Stimulated activated CD8-positive, alpha-beta memory T cell treated with anti-CD3 and anti-CD28 coated beads, Interleukin-7, amount 100 ng/mL, for 4 hours (primary cell): ENCODE data around the gene CEP41.

ENCODE experiments used
- DNase-seq, 2 donors: peaks; one replicate each; pipeline ENCODE4 v3.0.0-alpha.2; 2020; ENCODE audit warnings: low read depth in 2 of 2

The CEP41 gene

DNA sequence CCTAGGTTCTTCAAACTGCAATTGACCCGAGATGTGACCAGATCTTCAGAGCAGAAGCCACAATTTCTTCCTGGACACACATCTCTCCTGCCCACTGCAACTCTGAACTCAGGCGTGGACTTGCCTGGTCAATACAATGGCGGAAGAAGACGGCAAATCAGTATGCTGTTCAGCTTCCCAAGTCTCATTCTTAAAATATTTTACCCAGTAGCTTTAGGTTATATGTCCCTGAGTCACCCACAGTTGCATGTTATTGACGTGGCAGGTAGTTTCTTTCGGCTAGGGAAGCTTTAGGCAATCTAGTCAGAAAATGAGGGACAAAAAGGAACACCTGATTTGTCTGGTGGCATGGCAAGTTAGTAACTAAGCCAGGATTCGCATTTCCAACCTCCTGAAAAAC is 22.5 kb downstream of the CEP41 start:
- DNase-seq: no peak

- DNase-seq: no peak
Measured at GRCh38 chr7:130417213-130417612, 23.6 kb downstream of the CEP41 start.

DNA sequence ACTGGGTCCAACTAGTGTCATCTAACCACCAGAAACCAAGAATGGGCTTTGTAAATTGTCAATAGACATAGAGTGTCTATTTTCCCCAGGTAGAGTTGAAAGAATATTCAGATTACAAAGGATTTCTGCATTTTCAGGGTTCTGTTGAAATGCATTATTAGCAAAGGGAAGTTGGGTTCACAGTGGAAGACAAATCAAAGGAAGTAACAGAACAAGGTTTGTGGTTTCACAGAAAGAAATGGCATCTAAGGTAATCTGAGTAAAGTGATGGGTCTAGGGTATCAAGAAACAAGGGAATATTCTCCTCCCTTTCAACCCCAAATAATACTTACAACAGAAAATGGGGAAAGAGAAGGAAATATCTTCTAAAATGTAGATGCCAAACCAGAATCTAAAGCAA is 25.8 kb downstream of the CEP41 start:
- no peak for DNase-seq

- no peak for DNase-seq
Measured at GRCh38 chr7:130413201-130413600, 27.6 kb downstream of the CEP41 start.

DNA sequence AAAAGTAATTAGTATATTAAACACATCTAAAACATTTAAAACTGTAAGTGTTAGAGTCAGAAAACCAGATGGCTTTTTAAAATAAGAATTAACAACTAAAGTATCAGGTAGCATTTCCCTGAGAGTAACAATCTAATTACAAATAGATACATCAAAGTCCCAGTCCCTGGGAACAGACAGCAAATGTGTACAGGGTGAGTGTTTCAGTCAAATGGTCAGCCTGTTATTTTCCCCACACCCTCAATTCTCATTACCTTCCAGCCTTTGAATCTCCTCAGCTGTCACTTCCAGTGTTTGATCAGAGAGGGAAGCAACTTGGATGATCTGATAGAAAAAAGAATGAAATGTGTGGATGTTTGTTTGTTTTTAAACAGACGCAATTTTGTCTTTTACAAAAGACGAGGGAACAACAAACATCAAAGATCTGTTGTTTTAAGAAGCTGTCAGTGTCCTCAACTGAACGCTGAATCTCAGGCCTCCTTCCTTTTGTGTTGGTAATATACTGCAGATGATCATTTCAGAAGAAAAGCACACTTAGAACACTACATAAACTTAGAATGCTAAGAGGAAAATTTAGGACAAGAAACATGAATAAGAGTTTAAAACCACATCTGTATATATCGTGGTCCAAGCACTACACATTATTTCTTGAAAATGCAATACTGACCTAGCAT is 29.8 kb downstream of the CEP41 start:
- DNase-seq: no peak

- DNase-seq: no peak
Measured at GRCh38 chr7:130409712-130410072, 31.1 kb downstream of the CEP41 start.

- DNase-seq: no peak
Measured at GRCh38 chr7:130409067-130409711, 31.6 kb downstream of the CEP41 start.

GRCh38 chr7:130405003-130405402 is 35.8 kb downstream of the CEP41 start:
- no peak for DNase-seq

- no peak for DNase-seq
Measured at GRCh38 chr7:130401578-130401977, 39.2 kb downstream of the CEP41 start.

- no peak for DNase-seq
Measured at GRCh38 chr7:130401101-130401500, 39.7 kb downstream of the CEP41 start.

- no peak for DNase-seq
Measured at GRCh38 chr7:130400120-130400572, 40.7 kb downstream of the CEP41 start.

DNA sequence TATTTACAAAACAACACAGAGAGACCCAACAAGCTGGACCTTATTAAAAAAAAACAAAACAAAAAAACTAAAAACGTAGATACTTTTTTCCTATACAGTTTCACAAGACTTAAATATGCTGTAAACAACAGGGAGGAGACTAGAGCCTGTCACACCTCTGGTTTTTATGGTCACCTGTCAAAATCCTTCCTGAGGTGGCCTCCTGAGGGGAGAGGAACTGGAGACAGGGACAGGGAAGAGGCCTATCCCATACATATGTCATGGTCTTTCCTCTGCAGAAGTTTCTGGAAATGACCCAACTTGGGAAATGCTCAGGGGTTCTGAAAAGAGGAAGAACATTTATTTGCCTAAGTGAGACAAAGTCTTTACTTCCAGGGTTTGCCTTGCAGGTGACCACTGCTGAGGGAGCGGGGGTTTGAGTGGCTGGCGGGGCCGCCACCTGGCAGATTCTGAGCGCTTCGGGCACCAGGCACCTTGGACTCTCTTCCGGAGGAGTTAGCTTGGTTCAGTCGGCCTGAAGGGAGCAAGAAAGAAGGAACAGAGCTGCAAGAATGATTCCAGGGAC is 42.2 kb downstream of the CEP41 start:
- DNase-seq: no peak

DNA sequence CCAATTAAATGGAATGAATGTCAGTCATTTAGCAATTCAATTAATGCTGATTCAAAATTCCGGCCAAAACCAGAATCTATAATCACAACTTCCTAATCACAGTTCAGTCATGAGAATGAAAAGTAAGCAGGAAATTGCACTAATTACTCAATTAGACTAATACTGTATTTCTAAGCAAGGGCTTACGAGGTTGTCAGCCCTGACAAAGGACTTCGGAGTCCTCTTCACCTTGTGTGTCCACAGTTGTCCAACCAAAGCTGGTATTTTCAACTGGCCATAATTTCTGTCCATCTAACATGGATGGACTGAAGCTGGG is 43.1 kb downstream of the CEP41 start:
- no peak for DNase-seq

- no peak for DNase-seq
Measured at GRCh38 chr7:130397051-130397757, 43.6 kb downstream of the CEP41 start.

- no peak for DNase-seq
Measured at GRCh38 chr7:130396109-130396508, 44.7 kb downstream of the CEP41 start.

DNA sequence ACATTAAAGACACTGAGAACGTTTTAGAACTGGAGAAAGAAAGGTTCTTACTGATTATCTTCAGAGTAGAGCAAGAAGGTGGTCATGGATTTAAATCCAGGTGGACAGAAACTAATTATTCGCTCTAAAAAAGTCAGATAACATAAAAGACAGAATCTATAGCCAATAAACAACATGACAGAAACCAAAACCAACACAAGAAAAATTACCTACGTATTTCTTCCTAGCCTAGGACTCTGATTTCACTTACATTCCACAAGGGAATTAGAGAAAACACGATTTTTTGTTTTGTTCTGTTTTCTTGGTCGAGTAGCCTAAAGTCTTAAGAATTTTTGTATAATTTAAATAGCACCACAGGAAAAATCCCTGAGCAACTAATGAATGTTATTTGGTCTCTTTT is 45.4 kb downstream of the CEP41 start:
- DNase-seq: no peak

DNA sequence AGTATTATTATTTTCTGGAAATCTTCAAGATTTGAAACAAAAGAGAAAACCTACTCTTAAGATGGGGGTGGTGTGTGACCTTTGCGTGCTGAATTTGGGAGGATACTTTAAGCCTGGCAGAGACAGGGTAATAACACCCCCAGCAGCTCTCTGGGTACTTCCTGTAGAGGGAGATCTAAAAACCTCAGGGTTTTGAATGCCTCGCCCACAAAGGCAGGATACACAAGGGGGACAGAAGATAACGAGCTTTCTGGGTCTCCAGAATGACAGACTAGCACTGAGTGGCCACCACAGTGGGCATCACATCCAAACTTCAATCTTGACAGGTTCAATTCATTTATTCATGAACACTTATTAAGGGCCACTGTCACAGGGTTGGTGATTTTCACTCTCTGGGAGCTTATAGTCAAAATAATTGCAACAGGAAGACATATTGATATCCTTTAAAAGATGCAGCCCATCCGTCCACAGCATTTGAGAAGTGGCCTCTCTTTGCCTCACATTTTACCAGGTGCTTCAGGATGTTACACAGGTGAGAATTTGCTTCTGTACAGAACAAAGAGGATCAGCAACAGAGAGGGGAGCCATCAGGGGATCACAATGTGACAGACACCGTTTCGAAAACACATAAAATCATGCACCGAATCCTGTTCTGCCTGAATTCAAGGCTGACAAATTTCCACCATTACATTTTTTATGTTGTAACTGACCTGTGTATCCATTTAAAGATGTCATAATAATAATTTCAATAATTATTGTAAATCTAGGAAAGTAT is 46.2 kb downstream of the CEP41 start:
- peak; percentile 5 to 7 for DNase-seq

DNA sequence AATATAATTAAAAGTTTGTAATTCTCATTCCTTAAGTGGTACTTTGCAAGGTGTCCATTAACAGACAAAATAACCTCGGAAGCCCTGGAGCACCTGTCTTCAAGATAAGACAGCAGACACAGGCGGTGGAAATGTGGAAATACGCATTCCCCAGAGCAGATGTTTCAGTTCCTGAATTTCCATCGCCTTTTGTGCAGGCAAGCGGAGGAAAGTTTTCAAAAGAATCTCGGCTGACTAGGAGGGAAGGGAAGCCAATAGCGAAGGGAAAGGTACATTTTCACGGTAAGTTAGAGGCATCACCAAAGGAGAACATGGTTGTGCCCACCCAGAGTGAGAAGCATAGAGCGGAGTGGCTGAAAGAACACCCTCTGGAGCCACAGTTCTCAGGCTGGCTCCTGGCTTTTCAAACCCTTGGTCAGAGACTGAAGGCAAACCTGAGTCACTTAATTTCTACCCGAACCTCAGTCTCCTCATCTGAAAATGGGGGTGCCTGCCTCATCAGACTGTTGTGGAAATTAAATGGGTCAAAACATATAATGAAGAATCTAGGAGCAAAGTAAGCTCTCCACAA is 46.9 kb downstream of the CEP41 start:
- no peak for DNase-seq

GRCh38 chr7:130393101-130393561 is 47.7 kb downstream of the CEP41 start:
- no peak for DNase-seq

DNA sequence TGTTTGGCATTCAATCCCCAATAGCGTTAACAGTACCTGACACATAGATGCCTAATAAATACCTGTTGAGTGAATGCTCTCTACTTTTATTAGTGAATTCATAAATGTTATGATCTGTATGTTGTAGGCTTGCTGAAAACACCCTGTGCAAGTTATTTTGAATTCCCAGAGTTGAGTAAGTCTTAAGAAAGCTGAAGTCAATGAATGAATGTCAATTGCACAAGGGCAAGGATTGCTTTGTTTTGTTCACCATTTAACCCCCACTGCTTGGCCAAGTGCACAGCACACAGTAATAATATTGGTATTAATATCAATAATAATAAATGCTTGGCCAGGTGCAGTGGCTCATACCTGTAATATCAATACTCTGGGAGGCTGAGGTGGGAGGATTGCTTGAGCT is 50.3 kb downstream of the CEP41 start:
- DNase-seq: no peak

- DNase-seq: no peak
Measured at GRCh38 chr7:130388671-130389070, 52.1 kb downstream of the CEP41 start.
